Measurements from ENCODE around the gene CHN1.

The CHN1 gene

DNA sequence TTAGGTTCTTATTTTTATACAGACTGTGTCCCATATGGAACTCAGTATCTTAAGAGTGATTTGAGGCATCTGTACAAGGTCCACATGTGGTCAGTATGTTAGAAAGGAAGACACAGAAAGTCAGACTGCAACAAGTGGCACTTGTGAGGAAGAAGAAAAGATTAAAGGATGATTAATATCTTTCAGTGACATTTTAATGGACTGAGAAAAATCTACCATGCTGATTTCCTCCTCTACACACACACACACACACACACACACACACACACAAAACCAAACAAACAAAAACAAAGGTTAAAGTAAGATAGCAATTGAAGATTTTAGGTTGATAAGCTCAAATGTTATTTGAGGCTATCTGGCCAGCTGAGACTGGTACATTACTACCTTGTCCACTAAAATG, 146.4 kb downstream of the CHN1 start:
- ATAC-seq: no peak
- no peak overlapping the region for H3K27ac Mint-ChIP-seq
- no peaks in the 10 kb centered on the region for H3K27me3 Mint-ChIP-seq

DNA sequence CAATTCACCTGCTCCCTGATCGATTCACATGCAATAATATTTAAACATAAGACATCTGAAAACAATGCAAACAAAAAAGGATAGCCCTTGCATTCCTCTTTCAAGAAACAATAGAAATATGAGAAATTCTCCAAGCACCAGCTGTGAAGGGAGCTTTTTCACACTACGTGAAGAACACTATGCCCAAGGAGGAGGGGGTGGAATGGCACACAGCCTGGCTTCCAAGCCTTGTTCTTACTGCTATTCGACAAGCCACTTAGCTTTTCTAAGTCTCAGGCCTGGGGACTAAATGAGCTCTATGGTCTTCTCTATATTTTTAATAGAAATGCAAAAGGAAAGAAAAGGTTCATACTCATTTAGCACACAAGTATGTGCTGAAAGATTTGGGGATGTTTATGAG, 148.7 kb downstream of the CHN1 start:
- no peaks in the 10 kb centered on the region for H3K9me3 Mint-ChIP-seq
- no peak for ATAC-seq
- H3K4me3 Mint-ChIP-seq: no peak overlapping the region
- H3K36me3 Mint-ChIP-seq: no peaks in the 10 kb centered on the region
- no peaks in the 10 kb centered on the region for H3K4me1 Mint-ChIP-seq
- H3K27ac Mint-ChIP-seq: no peak overlapping the region
- no peaks in the 10 kb centered on the region for H3K27me3 Mint-ChIP-seq

More for the DNA sequence above, 146.4 kb downstream of the CHN1 start:
- Mint-ChIP-seq H3K9me3 (no peaks in the 10 kb centered on the region), H3K36me3 (no peaks in the 10 kb centered on the region), H3K4me1 (no peaks in the 10 kb centered on the region), H3K4me3 (no peak overlapping the region)

DNA sequence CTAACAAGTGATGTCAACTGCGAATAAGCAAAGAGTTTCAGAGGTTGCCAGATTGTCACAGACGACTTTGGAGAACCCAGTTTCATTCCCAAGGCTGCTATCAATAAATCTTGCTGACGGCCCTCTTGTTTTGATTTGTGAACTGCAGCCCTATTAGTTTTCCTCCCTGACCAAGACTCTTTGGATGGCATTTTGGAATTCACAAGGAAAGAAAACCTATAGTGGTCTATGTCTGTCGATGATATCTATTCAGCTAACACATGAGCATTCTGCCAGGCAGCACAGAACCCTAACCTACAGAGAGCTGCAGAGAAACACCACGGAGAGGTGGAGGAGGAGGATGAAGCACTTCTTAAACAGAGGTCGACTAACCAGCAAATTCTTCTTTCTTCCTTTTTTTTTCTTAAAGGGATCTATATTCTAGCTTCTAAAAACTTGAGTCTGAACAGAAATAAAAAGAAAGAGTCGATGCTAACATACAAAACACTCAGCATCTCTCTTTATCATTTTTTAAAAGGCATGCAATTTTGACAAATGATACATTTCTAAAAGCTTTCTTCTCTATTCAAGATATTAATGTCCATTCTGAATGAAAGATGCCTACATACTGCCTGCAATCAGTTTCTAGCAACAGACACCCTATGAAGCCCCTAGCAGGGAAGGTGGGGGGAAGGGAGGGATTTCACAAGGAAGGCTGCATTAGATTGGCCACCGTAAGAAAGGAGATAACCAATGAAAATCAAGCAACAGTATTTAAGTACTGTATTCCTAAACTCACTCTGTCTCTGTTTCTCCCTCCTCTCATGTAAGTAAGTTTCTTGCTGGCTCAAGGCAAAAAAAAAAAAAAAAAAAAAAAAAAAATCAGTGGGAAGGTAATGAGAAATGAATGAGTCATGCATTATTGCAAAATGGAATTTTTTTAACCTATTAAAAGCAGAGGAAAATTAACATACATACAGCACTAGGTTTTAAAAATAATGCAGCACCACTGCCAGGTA, 157.9 kb downstream of the CHN1 start:
- H3K9me3 Mint-ChIP-seq: no peaks in the 10 kb centered on the region
- H3K4me3 Mint-ChIP-seq: no peak overlapping the region
- H3K27ac Mint-ChIP-seq: no peak overlapping the region
- no peaks in the 10 kb centered on the region for H3K4me1 Mint-ChIP-seq
- no peak for ATAC-seq
- H3K36me3 Mint-ChIP-seq: no peaks in the 10 kb centered on the region
- H3K27me3 Mint-ChIP-seq: no peaks in the 10 kb centered on the region

DNA sequence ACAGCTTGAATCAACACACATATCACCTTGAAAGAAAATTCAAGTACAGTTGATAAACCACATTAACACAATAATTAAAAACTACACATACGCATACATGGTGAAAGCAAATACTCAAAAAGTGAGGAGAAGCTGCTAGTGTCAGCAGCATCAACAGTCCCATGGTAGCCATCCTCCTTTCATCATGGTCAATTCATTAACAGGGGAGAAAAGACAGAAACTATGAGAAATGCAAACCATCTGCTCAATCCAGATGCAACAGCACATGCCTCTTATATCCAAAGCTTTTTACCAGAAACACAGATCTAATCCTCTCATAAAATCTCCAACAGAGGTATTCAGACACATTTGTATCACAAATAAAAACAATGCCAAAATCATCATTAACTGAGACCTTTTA, 159.0 kb downstream of the CHN1 start:
- no peaks in the 10 kb centered on the region for H3K9me3 Mint-ChIP-seq
- H3K36me3 Mint-ChIP-seq: no peaks in the 10 kb centered on the region
- no peaks in the 10 kb centered on the region for H3K27me3 Mint-ChIP-seq
- no peak overlapping the region for H3K27ac Mint-ChIP-seq
- no peak for ATAC-seq
- no peak overlapping the region for H3K4me3 Mint-ChIP-seq
- H3K4me1 Mint-ChIP-seq: no peaks in the 10 kb centered on the region

DNA sequence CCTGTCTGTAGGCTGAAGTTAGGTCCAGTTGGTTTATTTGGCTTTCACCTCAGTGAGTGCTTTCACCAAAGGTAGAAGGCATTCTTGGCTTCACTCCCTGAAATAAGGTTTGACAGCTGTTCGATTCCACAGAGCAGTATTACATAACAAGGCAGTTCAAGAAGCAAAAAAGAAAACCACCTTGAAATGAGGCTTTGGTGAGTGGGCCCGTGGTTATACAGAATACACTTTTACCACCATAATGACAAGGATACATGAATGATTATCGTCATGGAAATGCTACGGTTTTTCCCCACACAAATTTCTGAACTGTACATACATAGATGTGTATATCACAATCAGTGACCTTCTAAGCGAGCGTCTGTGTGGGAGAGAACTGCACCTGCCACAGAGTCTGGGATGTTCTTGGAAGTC, 160.9 kb downstream of the CHN1 start:
- ATAC-seq: no peak
- Mint-ChIP-seq H3K9me3 (no peaks in the 10 kb centered on the region), H3K27me3 (peaks cover 11% of the 10 kb centered on the region), H3K36me3 (no peaks in the 10 kb centered on the region), H3K27ac (no peak overlapping the region), H3K4me1 (no peaks in the 10 kb centered on the region), H3K4me3 (no peak overlapping the region)

DNA sequence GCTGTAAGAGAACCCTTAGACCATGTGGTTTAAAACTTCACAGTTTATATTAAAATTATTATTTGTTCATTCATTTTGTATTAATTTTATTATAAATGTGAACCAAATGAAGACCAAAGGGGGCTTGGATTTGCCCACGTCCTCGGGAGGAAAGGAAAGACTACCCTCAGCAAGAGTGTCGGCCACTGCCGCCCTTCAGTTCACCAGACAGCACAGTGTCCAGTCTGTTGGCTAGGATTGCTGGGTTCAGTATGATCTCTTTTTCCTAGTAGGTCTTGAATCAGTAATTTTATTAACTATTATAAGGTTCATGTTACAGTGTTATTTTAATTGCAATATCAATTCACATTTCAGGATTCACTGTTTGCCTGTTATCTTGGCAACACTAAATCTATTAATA, 162.7 kb downstream of the CHN1 start:
- peaks cover 21% of the 10 kb centered on the region for H3K27me3 Mint-ChIP-seq
- H3K4me3 Mint-ChIP-seq: no peak overlapping the region
- no peaks in the 10 kb centered on the region for H3K9me3 Mint-ChIP-seq
- no peak overlapping the region for H3K27ac Mint-ChIP-seq
- no peaks in the 10 kb centered on the region for H3K4me1 Mint-ChIP-seq
- no peaks in the 10 kb centered on the region for H3K36me3 Mint-ChIP-seq
- no peak for ATAC-seq

DNA sequence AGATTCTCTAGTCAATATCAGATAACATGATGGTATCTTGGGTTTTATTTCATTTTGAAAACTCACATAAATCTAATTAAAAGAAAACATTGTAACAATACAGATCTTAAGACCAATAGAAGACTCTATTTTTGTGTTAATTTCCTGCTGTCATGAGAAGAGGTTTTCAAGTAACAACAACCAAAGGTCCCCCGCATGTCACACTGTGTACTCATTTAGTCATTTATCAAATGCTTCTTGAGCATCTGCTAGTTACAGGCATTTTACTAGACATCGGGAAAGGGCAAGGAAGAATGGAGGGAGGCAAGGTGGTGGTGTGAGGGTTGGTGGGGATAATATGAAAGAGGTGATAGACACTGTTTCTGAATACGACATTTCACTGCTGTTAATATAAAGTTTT, 163.2 kb downstream of the CHN1 start:
- H3K9me3 Mint-ChIP-seq: no peaks in the 10 kb centered on the region
- H3K4me3 Mint-ChIP-seq: no peak overlapping the region
- no peaks in the 10 kb centered on the region for H3K4me1 Mint-ChIP-seq
- H3K27me3 Mint-ChIP-seq: peaks cover 21% of the 10 kb centered on the region
- H3K36me3 Mint-ChIP-seq: no peaks in the 10 kb centered on the region
- H3K27ac Mint-ChIP-seq: no peak overlapping the region
- no peak for ATAC-seq

DNA sequence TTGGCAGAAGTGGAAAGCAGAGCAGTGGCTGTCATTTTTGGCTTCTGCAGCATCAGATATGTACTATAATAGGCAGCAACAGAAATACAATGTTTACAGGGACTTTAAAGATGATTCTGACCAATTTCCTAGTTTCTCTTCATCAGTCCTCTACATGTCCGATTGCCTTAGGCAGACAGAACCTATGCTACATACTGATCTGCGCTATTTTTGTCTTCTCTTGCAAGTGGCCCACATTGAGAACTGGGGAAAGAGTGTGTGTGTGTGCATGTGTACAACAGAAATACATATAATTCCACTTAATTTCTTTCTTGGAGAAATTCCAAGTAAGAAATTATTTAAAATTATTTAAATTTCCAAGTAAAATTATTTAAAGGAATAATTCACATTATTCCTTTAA, 163.8 kb downstream of the CHN1 start:
- H3K4me1 Mint-ChIP-seq: no peaks in the 10 kb centered on the region
- H3K4me3 Mint-ChIP-seq: no peak overlapping the region
- H3K36me3 Mint-ChIP-seq: no peaks in the 10 kb centered on the region

DNA sequence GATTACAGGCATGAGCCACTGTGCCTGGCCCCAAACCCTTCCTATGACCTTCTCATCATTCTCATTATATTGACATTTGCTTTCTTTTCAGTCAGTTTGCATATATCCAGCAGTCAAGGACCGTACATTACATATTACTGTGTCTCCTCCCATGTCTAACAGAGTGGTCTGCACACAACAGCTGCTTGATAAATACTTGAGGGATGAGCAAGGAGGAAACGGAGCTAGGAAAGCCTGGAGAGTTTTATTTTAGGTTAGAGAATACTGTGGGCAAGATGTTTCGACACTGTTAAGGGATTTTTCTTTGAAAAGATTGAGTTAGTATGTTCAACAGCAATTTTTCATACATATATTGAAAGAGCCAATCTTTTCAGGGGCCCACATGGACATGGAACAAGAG, 164.7 kb downstream of the CHN1 start:
- no peaks in the 10 kb centered on the region for H3K36me3 Mint-ChIP-seq
- peaks cover 26% of the 10 kb centered on the region for H3K27me3 Mint-ChIP-seq
- peaks cover 2% of the 10 kb centered on the region for H3K4me1 Mint-ChIP-seq
- H3K27ac Mint-ChIP-seq: no peak overlapping the region
- no peaks in the 10 kb centered on the region for H3K9me3 Mint-ChIP-seq
- no peak overlapping the region for H3K4me3 Mint-ChIP-seq
- no peak for ATAC-seq

More for the DNA sequence above, 163.8 kb downstream of the CHN1 start:
- H3K9me3 Mint-ChIP-seq: no peaks in the 10 kb centered on the region
- H3K27ac Mint-ChIP-seq: no peak overlapping the region
- H3K27me3 Mint-ChIP-seq: peaks cover 21% of the 10 kb centered on the region
- ATAC-seq: no peak

DNA sequence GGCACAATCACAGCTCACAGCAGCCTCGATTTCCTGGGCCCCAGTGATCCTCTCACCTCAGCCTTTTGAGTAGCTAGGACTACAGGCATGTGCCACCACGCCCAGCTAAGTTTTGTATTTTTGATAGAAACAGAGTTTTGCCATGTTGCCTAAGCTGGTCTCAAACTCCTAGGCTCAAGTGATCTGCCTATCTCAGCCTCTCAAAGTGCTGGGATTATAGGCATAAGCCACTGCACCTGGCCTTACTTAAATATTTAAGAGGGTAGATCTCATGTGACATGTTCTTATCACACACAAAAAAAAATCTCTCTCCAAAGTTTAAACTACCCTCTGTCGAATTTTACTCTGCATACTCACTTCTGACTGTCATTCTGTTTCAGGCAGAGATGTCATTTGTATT, 165.5 kb downstream of the CHN1 start:
- ATAC-seq: no peak
- no peaks in the 10 kb centered on the region for H3K36me3 Mint-ChIP-seq
- no peak overlapping the region for H3K27ac Mint-ChIP-seq
- peaks cover 31% of the 10 kb centered on the region for H3K27me3 Mint-ChIP-seq
- H3K9me3 Mint-ChIP-seq: no peaks in the 10 kb centered on the region
- H3K4me1 Mint-ChIP-seq: peaks cover 4% of the 10 kb centered on the region
- H3K4me3 Mint-ChIP-seq: no peak overlapping the region

DNA sequence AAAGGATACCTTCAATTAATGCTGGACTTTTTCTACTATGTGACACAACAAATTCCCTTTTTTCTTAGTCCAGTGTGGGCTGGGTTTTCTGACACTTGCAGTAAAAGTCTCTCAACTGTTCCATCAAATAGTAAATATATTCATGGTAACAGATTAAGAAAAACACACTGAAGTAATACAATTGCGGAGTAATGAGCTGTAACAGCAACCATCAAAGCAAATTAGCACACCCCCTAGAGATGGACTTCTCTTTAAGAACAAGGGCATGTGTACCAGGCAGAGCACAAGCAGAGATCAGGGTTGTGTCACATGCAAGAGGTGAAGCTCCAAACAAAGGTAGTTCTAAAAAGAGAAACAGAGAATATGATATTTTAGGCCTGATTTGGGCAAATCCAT, 168.2 kb downstream of the CHN1 start:
- peaks cover 31% of the 10 kb centered on the region for H3K27me3 Mint-ChIP-seq
- peaks cover 9% of the 10 kb centered on the region for H3K9me3 Mint-ChIP-seq
- peaks cover 11% of the 10 kb centered on the region for H3K4me1 Mint-ChIP-seq
- H3K4me3 Mint-ChIP-seq: no peak overlapping the region
- no peaks in the 10 kb centered on the region for H3K36me3 Mint-ChIP-seq
- no peak overlapping the region for H3K27ac Mint-ChIP-seq
- ATAC-seq: no peak

DNA sequence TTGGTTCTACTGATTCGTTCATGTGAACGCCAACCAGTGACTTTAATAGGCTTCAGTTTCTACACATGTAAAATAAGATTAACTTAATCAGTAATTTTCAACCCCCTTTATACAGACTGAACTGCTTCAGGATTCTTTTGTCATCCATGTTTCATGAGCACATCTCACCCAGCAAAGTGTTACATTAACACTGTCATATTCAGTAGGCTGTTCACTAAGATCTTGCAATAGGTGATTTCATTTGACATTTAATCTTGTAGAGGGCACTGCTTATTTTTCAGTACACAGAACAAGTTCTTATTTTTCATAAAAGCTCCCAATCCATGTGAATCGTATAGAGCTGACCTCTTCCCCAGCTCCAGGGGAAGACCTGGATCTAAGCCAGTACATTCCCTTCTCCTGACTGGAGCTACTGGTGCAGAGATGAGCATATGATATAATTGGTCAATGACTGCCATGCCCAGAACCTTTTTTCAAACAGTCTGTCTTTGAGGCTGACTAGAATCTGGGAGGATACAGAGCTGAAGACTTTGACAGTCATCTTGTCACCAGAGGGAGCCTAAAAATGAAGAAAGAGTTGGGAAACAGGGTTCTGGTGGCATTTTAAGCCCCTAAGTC, 168.7 kb downstream of the CHN1 start:
- Mint-ChIP-seq H3K9me3 (peaks cover 9% of the 10 kb centered on the region), H3K27ac (no peak overlapping the region)

DNA sequence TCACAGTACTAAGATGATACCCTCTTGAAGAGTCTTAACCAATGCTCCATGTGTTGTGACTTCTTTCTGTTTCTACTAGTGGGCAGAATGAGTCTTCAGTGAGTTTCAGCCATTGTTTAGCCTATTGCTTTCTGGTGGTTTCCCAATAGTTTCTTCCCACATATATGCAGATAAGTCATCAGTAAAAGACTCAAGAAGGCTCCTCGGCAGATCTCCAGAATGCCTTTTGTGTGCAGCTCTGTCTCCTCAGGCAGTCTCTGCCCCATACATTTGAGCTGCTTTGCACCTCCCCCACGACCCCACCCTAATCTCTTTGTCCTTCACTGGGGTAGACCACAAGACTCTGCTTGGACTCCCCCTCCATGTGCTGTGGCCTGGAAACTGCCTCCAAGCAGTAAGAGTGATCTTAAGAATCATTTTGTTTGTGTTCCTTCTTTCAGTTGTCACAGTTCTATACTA, 169.4 kb downstream of the CHN1 start:
- Mint-ChIP-seq H3K4me3 (no peak overlapping the region), H3K9me3 (peaks cover 9% of the 10 kb centered on the region), H3K4me1 (peaks cover 11% of the 10 kb centered on the region), H3K36me3 (no peaks in the 10 kb centered on the region), H3K27me3 (peaks cover 28% of the 10 kb centered on the region), H3K27ac (no peak overlapping the region)
- ATAC-seq: peak; percentile 65

More for the DNA sequence above, 168.7 kb downstream of the CHN1 start:
- no peak overlapping the region for H3K4me3 Mint-ChIP-seq
- peaks cover 31% of the 10 kb centered on the region for H3K27me3 Mint-ChIP-seq
- H3K36me3 Mint-ChIP-seq: no peaks in the 10 kb centered on the region
- peaks cover 11% of the 10 kb centered on the region for H3K4me1 Mint-ChIP-seq
- ATAC-seq: no peak

DNA sequence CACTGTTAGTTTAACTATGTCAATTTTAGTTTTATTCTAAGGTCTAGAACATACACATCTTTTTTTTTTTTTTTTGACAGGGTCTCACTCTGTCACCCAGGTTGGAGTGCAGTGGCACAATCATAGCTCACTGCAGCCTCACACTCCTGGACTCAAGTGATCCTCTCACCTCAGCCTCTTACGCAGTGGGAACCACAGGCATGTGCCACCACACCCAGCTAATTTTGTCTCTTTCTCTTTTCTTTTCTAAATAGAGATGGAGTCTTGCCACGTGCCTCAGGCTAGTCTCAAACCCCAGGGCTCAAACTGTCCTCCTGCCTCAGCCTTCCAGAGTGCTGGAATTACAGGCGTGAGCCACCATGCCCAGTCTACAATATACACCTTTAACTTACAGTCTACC, 171.4 kb downstream of the CHN1 start:
- peaks cover 9% of the 10 kb centered on the region for H3K9me3 Mint-ChIP-seq
- no peak overlapping the region for H3K4me3 Mint-ChIP-seq
- H3K27ac Mint-ChIP-seq: no peak overlapping the region
- ATAC-seq: no peak
- peaks cover 11% of the 10 kb centered on the region for H3K4me1 Mint-ChIP-seq
- peaks cover 20% of the 10 kb centered on the region for H3K27me3 Mint-ChIP-seq
- H3K36me3 Mint-ChIP-seq: no peaks in the 10 kb centered on the region

DNA sequence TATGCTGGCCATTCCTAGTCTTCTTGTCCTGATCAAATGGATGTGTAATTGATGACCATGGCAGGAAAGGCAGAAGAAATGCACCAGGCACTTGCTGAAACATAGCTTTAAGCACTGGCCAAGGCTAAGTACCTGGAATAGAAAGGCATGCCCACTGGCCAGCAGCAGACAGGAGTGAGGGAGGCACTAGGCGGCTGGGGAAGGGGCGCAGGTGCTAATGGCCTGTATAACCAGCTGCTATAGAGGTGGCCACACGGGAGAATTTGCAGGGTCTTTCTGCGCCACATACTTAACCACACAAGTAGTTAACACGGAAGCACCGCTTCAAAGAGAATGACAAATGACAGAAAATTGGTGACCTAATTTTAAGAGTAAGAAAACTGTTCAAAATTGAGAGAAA, 174.6 kb downstream of the CHN1 start:
- H3K27me3 Mint-ChIP-seq: peaks cover 6% of the 10 kb centered on the region
- no peak overlapping the region for H3K27ac Mint-ChIP-seq
- no peaks in the 10 kb centered on the region for H3K36me3 Mint-ChIP-seq
- H3K9me3 Mint-ChIP-seq: peaks cover 9% of the 10 kb centered on the region
- H3K4me1 Mint-ChIP-seq: peaks cover 10% of the 10 kb centered on the region
- ATAC-seq: no peak
- no peak overlapping the region for H3K4me3 Mint-ChIP-seq

DNA sequence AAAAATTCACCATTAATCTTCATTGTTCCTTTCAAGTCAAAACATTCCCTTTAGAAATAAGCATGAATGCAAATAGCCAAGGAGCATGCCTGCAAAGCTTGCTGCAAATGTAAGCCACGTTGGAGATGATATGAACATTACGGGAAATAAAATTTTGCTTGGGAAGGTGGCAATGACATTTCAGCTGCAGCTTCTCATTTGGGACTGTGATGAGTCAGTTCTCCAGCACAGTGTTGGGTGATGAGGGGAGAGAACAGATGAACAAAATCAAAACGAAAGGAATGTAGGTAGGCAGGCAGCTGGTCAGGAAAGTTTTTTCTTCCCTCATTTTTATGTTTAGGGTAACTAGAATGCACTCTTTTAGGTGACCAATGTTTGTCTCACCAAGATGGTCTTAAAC, 175.6 kb downstream of the CHN1 start:
- H3K4me3 Mint-ChIP-seq: no peak overlapping the region
- H3K9me3 Mint-ChIP-seq: peaks cover 9% of the 10 kb centered on the region
- no peaks in the 10 kb centered on the region for H3K36me3 Mint-ChIP-seq
- no peak for ATAC-seq
- H3K27ac Mint-ChIP-seq: no peak overlapping the region
- H3K4me1 Mint-ChIP-seq: peaks cover 7% of the 10 kb centered on the region
- no peaks in the 10 kb centered on the region for H3K27me3 Mint-ChIP-seq
